HEK293 (cell line): ENCODE measurements around the gene AGK.

Source experiments
- CTCF ChIA-PET: fragments of 350-600 bp; formaldehyde crosslinking; extraction: SDS; loops from one replicate; lab custom pipeline; 2021; ENCODE audit warnings: antibody characterized with exemption; lab: Yijun Ruan, JAX
- POLR2A ChIA-PET: fragments of 300-600 bp; formaldehyde crosslinking; extraction: SDS; loops from one replicate; lab custom pipeline; 2020; ENCODE audit warnings: antibody characterized with exemption, inconsistent platforms; lab: Yijun Ruan, JAX
- H3K27ac ChIP-seq: fragments of 200-500 bp; sonication (Bioruptor generic); 2 replicates; pipeline ENCODE4 v1.5.1; 2014; ENCODE audit warnings: low read depth, low read length, control low read depth, inconsistent platforms; ENCODE audit errors: extremely low read depth
- H3K36me3 ChIP-seq, 2 experiments: fragments of 200-500 bp in 1 of 2; sonication (Bioruptor generic) in 1 of 2; 1 replicate in 1 of 2; 2 replicates in 1 of 2; pipeline ENCODE4 v1.5.1; 2014 to 2017; ENCODE audit warnings: inconsistent platforms in 2 of 2, low read length in 2 of 2; ENCODE audit not compliant: control insufficient read depth in 2 of 2, insufficient read depth in 1 of 2
- H3K4me1 ChIP-seq: fragments of 200-500 bp; sonication (Bioruptor generic); 2 replicates; pipeline ENCODE4 v1.5.1; 2014; ENCODE audit warnings: mild to moderate bottlenecking, low read length, inconsistent platforms; ENCODE audit not compliant: control insufficient read depth, insufficient read depth
- H3K4me3 ChIP-seq: 2 replicates; pipeline ENCODE4 v1.5.1; 2011; ENCODE audit warnings: low read depth, mild to moderate bottlenecking, control low read depth, low read length, moderate library complexity
- H3K9me3 ChIP-seq: fragments of 200-500 bp; sonication (Bioruptor generic); 2 replicates; pipeline ENCODE4 v1.5.1; 2014; ENCODE audit warnings: low read depth, low read length, inconsistent platforms; ENCODE audit not compliant: control insufficient read depth, insufficient read depth
- BCL11A ChIP-seq: fragments of 450-650 bp; formaldehyde crosslinking; IDR thresholded peaks from 2 replicates; pipeline ENCODE4 v1.5.1; 2016; ENCODE audit warnings: low read depth, missing biosample characterization, missing genetic modification characterization
- BCL11B ChIP-seq: fragments of 450-650 bp; formaldehyde crosslinking; IDR thresholded peaks from 2 replicates; pipeline ENCODE4 v1.5.1; 2016; ENCODE audit warnings: low read depth, missing biosample characterization, missing genetic modification characterization
- GLI4 ChIP-seq: fragments of 450-650 bp; formaldehyde crosslinking; IDR thresholded peaks from 2 replicates; pipeline ENCODE4 v1.5.1; 2016; ENCODE audit warnings: missing biosample characterization, missing genetic modification characterization
- GLIS1 ChIP-seq: fragments of 450-650 bp; formaldehyde crosslinking; IDR thresholded peaks from 2 replicates; pipeline ENCODE4 v1.5.1; 2016; ENCODE audit warnings: missing biosample characterization, missing genetic modification characterization
- IKZF3 ChIP-seq: fragments of 450-650 bp; IDR thresholded peaks from 2 replicates; pipeline ENCODE4 v1.5.0; 2018; ENCODE audit warnings: missing biosample characterization, mild to moderate bottlenecking, missing genetic modification characterization, moderate library complexity
- KLF1 ChIP-seq: fragments of 450-650 bp; formaldehyde crosslinking; IDR thresholded peaks from 2 replicates; pipeline ENCODE4 v1.5.1; 2016; ENCODE audit warnings: missing biosample characterization, missing genetic modification characterization
- KLF16 ChIP-seq: fragments of 450-650 bp; formaldehyde crosslinking; IDR thresholded peaks from 2 replicates; pipeline ENCODE4 v1.5.1; 2017; ENCODE audit warnings: missing biosample characterization, missing genetic modification characterization
- KLF8 ChIP-seq: fragments of 450-650 bp; formaldehyde crosslinking; IDR thresholded peaks from 2 replicates; pipeline ENCODE4 v1.5.1; 2016; ENCODE audit warnings: missing biosample characterization, missing genetic modification characterization
- MYNN ChIP-seq: fragments of 450-650 bp; formaldehyde crosslinking; IDR thresholded peaks from 2 replicates; pipeline ENCODE4 v1.5.1; 2016; ENCODE audit warnings: missing biosample characterization, missing genetic modification characterization, borderline replicate concordance
- SP2 ChIP-seq: fragments of 450-650 bp; formaldehyde crosslinking; IDR thresholded peaks from 2 replicates; pipeline ENCODE4 v1.5.1; 2016; ENCODE audit warnings: missing biosample characterization, missing genetic modification characterization
- YY1 ChIP-seq: fragments of 450-650 bp; formaldehyde crosslinking; IDR thresholded peaks from 2 replicates; pipeline ENCODE4 v1.5.1; 2018; ENCODE audit warnings: missing biosample characterization, missing genetic modification characterization
- ZBTB7A ChIP-seq: fragments of 450-650 bp; formaldehyde crosslinking; IDR thresholded peaks from 2 replicates; pipeline ENCODE4 v1.5.1; 2016; ENCODE audit warnings: low read depth, missing biosample characterization, missing genetic modification characterization
- ZNF114 ChIP-seq: fragments of 450-650 bp; formaldehyde crosslinking; IDR thresholded peaks from 2 replicates; pipeline ENCODE4 v1.5.0; 2017; ENCODE audit warnings: missing biosample characterization, missing genetic modification characterization
- ZNF169 ChIP-seq: fragments of 450-650 bp; formaldehyde crosslinking; IDR thresholded peaks from 2 replicates; pipeline ENCODE4 v1.5.1; 2016; ENCODE audit warnings: missing biosample characterization, missing genetic modification characterization
- ZNF221 ChIP-seq: fragments of 450-650 bp; formaldehyde crosslinking; IDR thresholded peaks from 2 replicates; pipeline ENCODE4 v1.5.1; 2017; ENCODE audit warnings: missing biosample characterization, missing genetic modification characterization, borderline replicate concordance
- ZNF23 ChIP-seq: fragments of 450-650 bp; formaldehyde crosslinking; IDR thresholded peaks from 2 replicates; pipeline ENCODE4 v1.5.1; 2016; ENCODE audit warnings: missing biosample characterization, missing genetic modification characterization, borderline replicate concordance
- ZNF248 ChIP-seq: fragments of 450-650 bp; formaldehyde crosslinking; IDR thresholded peaks from 2 replicates; pipeline ENCODE4 v1.5.1; 2017; ENCODE audit warnings: missing biosample characterization, missing genetic modification characterization
- ZNF350 ChIP-seq: fragments of 450-650 bp; formaldehyde crosslinking; IDR thresholded peaks from 2 replicates; pipeline ENCODE4 v1.5.0; 2017; ENCODE audit warnings: missing biosample characterization, mild to moderate bottlenecking, missing genetic modification characterization
- ZNF514 ChIP-seq: fragments of 450-650 bp; formaldehyde crosslinking; IDR thresholded peaks from 2 replicates; pipeline ENCODE4 v1.5.1; 2016; ENCODE audit warnings: missing biosample characterization, missing genetic modification characterization
- ZNF521 ChIP-seq: fragments of 450-650 bp; formaldehyde crosslinking; IDR thresholded peaks from 2 replicates; pipeline ENCODE4 v1.5.1; 2017; ENCODE audit warnings: missing biosample characterization, mild to moderate bottlenecking, missing genetic modification characterization
- ZNF529 ChIP-seq: fragments of 450-650 bp; formaldehyde crosslinking; IDR thresholded peaks from 2 replicates; pipeline ENCODE4 v1.5.1; 2017; ENCODE audit warnings: missing genetic modification characterization, missing biosample characterization; ENCODE audit not compliant: insufficient replicate concordance
- ZNF660 ChIP-seq: fragments of 450-650 bp; IDR thresholded peaks from 2 replicates; pipeline ENCODE4 v1.5.1; 2018; ENCODE audit warnings: missing biosample characterization, mild to moderate bottlenecking, missing genetic modification characterization
- ZNF843 ChIP-seq: fragments of 450-650 bp; formaldehyde crosslinking; IDR thresholded peaks from 2 replicates; pipeline ENCODE4 v1.5.1; 2016; ENCODE audit warnings: missing biosample characterization, missing genetic modification characterization
- TF ChIP-seq, protein P1 (sequence below): fragments of 450-650 bp; formaldehyde crosslinking; IDR thresholded peaks from 2 replicates; pipeline ENCODE4 v1.5.1; 2016; ENCODE audit warnings: missing biosample characterization, missing genetic modification characterization

Gene AGK

DNA sequence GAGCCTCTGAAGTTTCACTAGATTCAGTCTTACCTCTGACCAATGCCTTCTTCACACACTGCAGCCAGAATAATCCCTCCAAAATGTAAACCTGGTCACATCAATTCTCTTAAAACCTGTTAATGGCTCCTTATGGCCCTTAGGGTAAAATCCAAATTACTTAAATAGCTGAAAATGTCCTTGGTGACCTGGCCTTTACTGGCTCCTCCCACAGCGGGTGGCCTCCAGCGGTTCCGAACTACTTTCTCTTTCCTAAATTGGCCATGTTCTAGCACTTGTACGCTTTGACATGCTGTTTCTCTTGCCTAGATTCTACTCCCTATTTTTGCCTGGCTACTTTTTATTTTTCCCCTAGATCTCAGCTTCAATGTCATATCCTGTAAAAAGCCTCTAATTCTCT is 36.1 kb downstream of the AGK start:
- Histone ChIP-seq H3K9me3 (no peaks in the 10 kb centered on the region), H3K4me1 (no peaks in the 10 kb centered on the region)
- CTCF ChIA-PET, result no interaction called here
- TF ChIP-seq ZBTB7A (tag by site-specific recombination), result no peak
- no peak for TF ChIP-seq BCL11A (tag by site-specific recombination)
- no peak for TF ChIP-seq IKZF3 (tag by site-specific recombination)
- TF ChIP-seq ZNF843 (tag by site-specific recombination), result no peak
- TF ChIP-seq ZNF114 (tag by site-specific recombination), result no peak
- TF ChIP-seq ZNF660 (tag by site-specific recombination), result no peak
- no peak for TF ChIP-seq ZNF221 (tag by site-specific recombination)
- no peak for TF ChIP-seq ZNF514 (tag by site-specific recombination)
- TF ChIP-seq ZNF169, result no peak
- TF ChIP-seq, protein P1, sequence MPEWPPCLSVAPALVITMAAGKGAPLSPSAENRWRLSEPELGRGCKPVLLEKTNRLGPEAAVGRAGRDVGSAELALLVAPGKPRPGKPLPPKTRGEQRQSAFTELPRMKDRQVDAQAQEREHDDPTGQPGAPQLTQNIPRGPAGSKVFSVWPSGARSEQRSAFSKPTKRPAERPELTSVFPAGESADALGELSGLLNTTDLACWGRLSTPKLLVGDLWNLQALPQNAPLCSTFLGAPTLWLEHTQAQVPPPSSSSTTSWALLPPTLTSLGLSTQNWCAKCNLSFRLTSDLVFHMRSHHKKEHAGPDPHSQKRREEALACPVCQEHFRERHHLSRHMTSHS (tag by site-specific recombination), result no peak
- no peak for TF ChIP-seq GLI4 (tag by site-specific recombination)
- TF ChIP-seq KLF1 (tag by site-specific recombination), result no peak
- TF ChIP-seq SP2 (tag by site-specific recombination), result no peak
- TF ChIP-seq BCL11B (tag by site-specific recombination), result no peak
- TF ChIP-seq ZNF350, result no peak
- TF ChIP-seq, all 188 proteins: peak for 0
- Histone ChIP-seq H3K27ac (no peak overlapping the region), H3K36me3 (peaks cover 0 to 9% of the 10 kb centered on the region in 2 experiments; a peak in 1 of 3 replicates), H3K4me3 (no peak overlapping the region)
- POLR2A ChIA-PET, result no interaction called here

DNA sequence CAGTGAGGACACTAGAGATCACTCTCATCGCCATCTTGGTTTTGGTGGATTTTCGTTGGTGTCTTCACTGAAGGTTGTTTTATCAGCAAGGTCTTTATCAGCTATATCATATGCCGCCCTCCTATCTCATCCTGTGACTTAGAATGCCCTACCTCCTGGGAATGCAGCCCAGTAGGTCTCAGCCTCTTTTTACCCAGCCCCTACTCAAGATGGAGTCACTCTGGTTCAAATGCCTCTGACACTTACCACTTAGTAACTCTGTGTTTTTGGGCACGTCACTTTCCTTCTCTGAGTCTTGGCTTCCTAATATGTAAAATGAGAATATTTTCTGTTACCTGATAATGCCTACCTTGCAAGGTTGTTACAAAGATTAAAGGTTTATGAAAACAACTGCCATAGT is 37.7 kb downstream of the AGK start:
- Histone ChIP-seq H3K27ac (no peak overlapping the region), H3K4me3 (no peak overlapping the region), H3K9me3 (no peaks in the 10 kb centered on the region), H3K36me3 (peaks cover 0 to 13% of the 10 kb centered on the region in 2 experiments; a peak in 1 of 3 replicates), H3K4me1 (no peaks in the 10 kb centered on the region)
- TF ChIP-seq ZNF521 (tag by site-specific recombination) (no peak), KLF16 (no peak), MYNN (no peak)
- POLR2A ChIA-PET, result no interaction called here
- CTCF ChIA-PET, result interaction anchor here (0.6 kb wide), 2 partner anchors 33 to 55 kb away, joined by 3 to 4 read pairs; no protein-coding TSS in a partner anchor

GRCh38 chr7:141590071-141590470 is 38.9 kb downstream of the AGK start:
- Histone ChIP-seq H3K27ac (no peak overlapping the region), H3K9me3 (no peaks in the 10 kb centered on the region), H3K4me1 (no peaks in the 10 kb centered on the region), H3K36me3 (peaks cover 0 to 16% of the 10 kb centered on the region in 2 experiments; a peak in 2 of 3 replicates)
- POLR2A ChIA-PET, result no interaction called here
- no peak for TF ChIP-seq KLF8 (tag by site-specific recombination)
- no peak for TF ChIP-seq GLIS1 (tag by site-specific recombination)
- TF ChIP-seq YY1, result no peak
- no peak for TF ChIP-seq ZNF248 (tag by site-specific recombination)
- TF ChIP-seq ZNF529 (tag by site-specific recombination), result no peak
- TF ChIP-seq ZNF23 (tag by site-specific recombination), result no peak
- TF ChIP-seq, all 188 proteins: peak for 0
- CTCF ChIA-PET, result interaction anchor here (0.7 kb wide), 1 partner anchor 112 kb away, joined by 3 read pairs; no protein-coding TSS in a partner anchor
- H3K4me3 ChIP-seq, result no peak overlapping the region
